ENCODE measurements around the gene ZNF600. TPM values are rescaled to one million over a fixed set of nuclear protein-coding genes. Genes with fewer than 3 reads are reported as not detected.
"Not testable (repeated sequence)": the region's sequence is repeated elsewhere in the genome, so short reads cannot be mapped to it uniquely, and the experiment has no call there.

The ZNF600 gene
- polyA plus RNA-seq, 3 donors = 1.9 to 9.2 (median 2.5) TPM

DNA sequence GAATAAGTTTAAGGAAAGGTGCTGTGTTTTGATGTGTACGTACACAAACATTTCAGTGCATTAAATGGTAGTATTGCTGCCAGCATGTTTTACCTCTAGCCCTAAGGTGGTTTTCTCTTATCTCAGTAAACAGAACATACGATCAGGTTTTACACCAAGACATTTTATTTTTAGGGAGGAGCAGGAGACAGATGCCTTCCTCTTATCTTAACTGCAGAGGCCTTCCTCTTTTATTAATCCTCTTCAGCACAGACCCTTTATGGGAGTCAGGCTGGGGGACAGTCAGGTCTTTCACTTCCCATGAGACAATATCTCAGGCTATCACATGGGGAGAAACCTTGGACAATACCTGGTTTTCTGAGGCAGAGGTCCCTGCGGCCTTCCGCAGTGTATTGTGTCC is 36.8 kb downstream of the ZNF600 start:
- peaks cover 5 to 15% of the 10 kb centered on the region in 2 donors for H3K9me3 ChIP-seq (replicated peaks in 1 of 2; ENCODE audit: control insufficient read depth in 1 of 2, insufficient read depth in 1 of 2, low read length in 2 of 2)
- TF ChIP-seq, protein P1, sequence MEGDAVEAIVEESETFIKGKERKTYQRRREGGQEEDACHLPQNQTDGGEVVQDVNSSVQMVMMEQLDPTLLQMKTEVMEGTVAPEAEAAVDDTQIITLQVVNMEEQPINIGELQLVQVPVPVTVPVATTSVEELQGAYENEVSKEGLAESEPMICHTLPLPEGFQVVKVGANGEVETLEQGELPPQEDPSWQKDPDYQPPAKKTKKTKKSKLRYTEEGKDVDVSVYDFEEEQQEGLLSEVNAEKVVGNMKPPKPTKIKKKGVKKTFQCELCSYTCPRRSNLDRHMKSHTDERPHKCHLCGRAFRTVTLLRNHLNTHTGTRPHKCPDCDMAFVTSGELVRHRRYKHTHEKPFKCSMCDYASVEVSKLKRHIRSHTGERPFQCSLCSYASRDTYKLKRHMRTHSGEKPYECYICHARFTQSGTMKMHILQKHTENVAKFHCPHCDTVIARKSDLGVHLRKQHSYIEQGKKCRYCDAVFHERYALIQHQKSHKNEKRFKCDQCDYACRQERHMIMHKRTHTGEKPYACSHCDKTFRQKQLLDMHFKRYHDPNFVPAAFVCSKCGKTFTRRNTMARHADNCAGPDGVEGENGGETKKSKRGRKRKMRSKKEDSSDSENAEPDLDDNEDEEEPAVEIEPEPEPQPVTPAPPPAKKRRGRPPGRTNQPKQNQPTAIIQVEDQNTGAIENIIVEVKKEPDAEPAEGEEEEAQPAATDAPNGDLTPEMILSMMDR (IDR thresholded peaks at IDR 0.05) = no peak
- intact Hi-C loops (cut with micrococcal nuclease) = loop anchor here in 1 of 2 donors (5.0 kb wide), 1 partner anchor 502 kb away; no protein-coding TSS in a partner anchor
- H4K20me1 ChIP-seq (ENCODE audit: insufficient read depth, low read length) = no peaks in the 10 kb centered on the region
- Mint-ChIP-seq H3K27me3 (ENCODE audit: low read depth in 3 of 3) (peaks cover 0 to 1% (median 0%) of the 10 kb centered on the region in 3 donors), H3K9me3 (peaks cover 2 to 20% (median 15%) of the 10 kb centered on the region in 7 donors), H3K4me1 (no peaks in the 10 kb centered on the region), H3K27ac (no peak overlapping the region), H3K4me3 (no peak overlapping the region), H3K36me3 (no peaks in the 10 kb centered on the region)
- H3K79me2 ChIP-seq (ENCODE audit: insufficient read depth, low read length) = no peaks in the 10 kb centered on the region
- no peaks in the 10 kb centered on the region for H3K4me1 ChIP-seq (ENCODE audit: control insufficient read depth in 1 of 2, insufficient read depth in 2 of 2, low read length in 2 of 2)
- no peak overlapping the region for H3K9ac ChIP-seq (ENCODE audit: insufficient read depth, low read length, poor library complexity, severe bottlenecking)
- no peaks in the 10 kb centered on the region for H3K36me3 ChIP-seq (replicated peaks in 1 of 2; ENCODE audit: control insufficient read depth in 1 of 2, insufficient read depth in 2 of 2, low read length in 2 of 2)
- no CpG with 5 or more reads among the region's 4 CpGs for WGBS (ENCODE audit: insufficient coverage)
- no peak for DNase-seq
- H2AFZ ChIP-seq (ENCODE audit: insufficient read depth, low read depth, low read length, poor library complexity, severe bottlenecking) = no peak overlapping the region
- H3K27me3 ChIP-seq (ENCODE audit: control insufficient read depth in 2 of 2, insufficient read depth in 2 of 2, low read length in 2 of 2) = no peaks in the 10 kb centered on the region
- no peak overlapping the region for H3K27ac ChIP-seq (ENCODE audit: low read depth in 1 of 2, low read length in 2 of 2)
- no peak overlapping the region for H3K4me3 ChIP-seq (replicated peaks in 1 of 3; ENCODE audit: low read depth in 2 of 3, low read length in 3 of 3)
- no peak overlapping the region for H3K4me2 ChIP-seq (replicated peaks; ENCODE audit: extremely low read depth, low read length, poor library complexity, severe bottlenecking)

DNA sequence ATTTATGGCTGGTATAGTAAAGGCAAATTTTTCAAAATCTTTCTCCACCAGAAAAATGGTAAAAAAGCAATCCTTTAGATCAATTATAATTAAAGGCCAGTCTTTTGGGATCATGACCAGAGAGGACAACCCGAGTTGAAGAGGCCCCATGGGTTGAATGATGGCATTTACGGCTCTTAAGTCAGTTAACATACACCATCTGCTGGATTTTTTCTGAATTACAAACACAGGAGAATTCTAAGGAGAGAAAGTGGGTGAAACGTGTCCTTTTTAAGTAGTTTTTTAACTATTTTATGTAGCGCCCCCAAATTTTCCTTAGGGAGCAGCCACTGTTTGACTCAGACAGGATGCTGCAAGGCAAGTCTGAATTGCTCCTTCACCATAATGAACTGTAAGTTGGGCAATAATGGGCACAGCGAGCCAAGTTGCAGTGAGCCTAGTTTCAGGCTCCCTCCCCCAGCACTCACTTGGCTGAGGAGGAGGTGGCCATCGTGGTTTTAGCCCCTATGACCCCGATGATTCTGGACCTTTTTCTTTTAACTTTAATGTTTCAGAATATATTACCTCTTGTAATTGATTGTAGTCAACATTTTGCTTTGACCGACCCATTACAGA is 38.1 kb downstream of the ZNF600 start:
- Histone ChIP-seq H3K27me3 (ENCODE audit: control insufficient read depth in 2 of 2, insufficient read depth in 2 of 2, low read length in 2 of 2) (no peaks in the 10 kb centered on the region), H3K4me1 (ENCODE audit: control insufficient read depth in 1 of 2, insufficient read depth in 2 of 2, low read length in 2 of 2) (no peaks in the 10 kb centered on the region), H3K4me3 (replicated peaks in 1 of 3; ENCODE audit: low read depth in 2 of 3, low read length in 3 of 3) (no peak overlapping the region), H3K9me3 (replicated peaks in 1 of 2; ENCODE audit: control insufficient read depth in 1 of 2, insufficient read depth in 1 of 2, low read length in 2 of 2) (peaks cover 3% of the 10 kb centered on the region in 2 donors), H3K4me2 (replicated peaks; ENCODE audit: extremely low read depth, low read length, poor library complexity, severe bottlenecking) (no peak overlapping the region), H2AFZ (ENCODE audit: insufficient read depth, low read depth, low read length, poor library complexity, severe bottlenecking) (peak overlapping the region; percentile 46), H4K20me1 (ENCODE audit: insufficient read depth, low read length) (no peaks in the 10 kb centered on the region), H3K27ac (ENCODE audit: low read depth in 1 of 2, low read length in 2 of 2) (no peak overlapping the region), H3K36me3 (replicated peaks in 1 of 2; ENCODE audit: control insufficient read depth in 1 of 2, insufficient read depth in 2 of 2, low read length in 2 of 2) (no peaks in the 10 kb centered on the region), H3K79me2 (ENCODE audit: insufficient read depth, low read length) (no peaks in the 10 kb centered on the region), H3K9ac (ENCODE audit: insufficient read depth, low read length, poor library complexity, severe bottlenecking) (no peak overlapping the region)
- intact Hi-C loops (cut with micrococcal nuclease) = loop anchor here in 1 of 2 donors (5.0 kb wide), 1 partner anchor 501 kb away; no protein-coding TSS in a partner anchor
- TF ChIP-seq, protein P1 (IDR thresholded peaks at IDR 0.05) = peak; percentile 60
- H3K9me3 Mint-ChIP-seq = peaks cover 0 to 18% (median 8%) of the 10 kb centered on the region in 7 donors
- no peak overlapping the region for H3K27ac Mint-ChIP-seq
- H3K4me3 Mint-ChIP-seq = no peak overlapping the region
- no peaks in the 10 kb centered on the region for H3K36me3 Mint-ChIP-seq
- peaks cover 0 to 1% (median 0%) of the 10 kb centered on the region in 3 donors for H3K27me3 Mint-ChIP-seq (ENCODE audit: low read depth in 3 of 3)
- DNase-seq = peak; percentile 21 to 32 (median 21)
- no peaks in the 10 kb centered on the region for H3K4me1 Mint-ChIP-seq
- 28% methylated on average over 2 of the region's 8 CpGs for WGBS (ENCODE audit: insufficient coverage)

DNA sequence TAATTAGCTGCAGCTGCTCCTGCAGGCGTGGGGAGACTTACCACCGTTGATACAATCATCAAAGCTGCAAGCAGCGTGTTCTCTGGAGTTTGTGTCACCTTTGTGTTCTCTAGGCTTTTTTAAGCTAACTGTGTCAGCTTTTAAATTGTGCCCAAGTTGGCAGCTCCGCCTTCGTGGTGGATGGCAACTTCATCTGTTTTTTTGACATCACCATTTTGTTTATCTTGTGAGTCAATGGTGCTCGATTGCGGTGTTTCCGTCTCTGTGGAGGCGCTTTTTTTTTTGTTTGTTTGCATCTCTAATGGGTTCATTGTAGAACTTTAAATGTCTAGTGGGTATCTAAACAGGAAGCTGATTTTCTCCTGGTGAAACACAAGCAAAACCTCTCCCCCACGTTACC is 40.7 kb downstream of the ZNF600 start:
- not testable (repeated sequence) for H3K27ac Mint-ChIP-seq

More for the DNA sequence above, 40.7 kb downstream of the ZNF600 start:
- not testable (repeated sequence) for H3K4me3 Mint-ChIP-seq; H3K27ac ChIP-seq (ENCODE audit: low read depth in 1 of 2, low read length in 2 of 2); H3K36me3 ChIP-seq (replicated peaks in 1 of 2; ENCODE audit: control insufficient read depth in 1 of 2, insufficient read depth in 2 of 2, low read length in 2 of 2); H3K79me2 ChIP-seq (ENCODE audit: insufficient read depth, low read length); H3K36me3 Mint-ChIP-seq; H3K27me3 Mint-ChIP-seq (ENCODE audit: low read depth in 3 of 3); H3K4me1 ChIP-seq (ENCODE audit: control insufficient read depth in 1 of 2, insufficient read depth in 2 of 2, low read length in 2 of 2); H3K4me3 ChIP-seq (replicated peaks in 1 of 3; ENCODE audit: low read depth in 2 of 3, low read length in 3 of 3); H3K4me1 Mint-ChIP-seq; H3K4me2 ChIP-seq (replicated peaks; ENCODE audit: extremely low read depth, low read length, poor library complexity, severe bottlenecking); H2AFZ ChIP-seq (ENCODE audit: insufficient read depth, low read depth, low read length, poor library complexity, severe bottlenecking); DNase-seq; H3K9me3 ChIP-seq (replicated peaks in 1 of 2; ENCODE audit: control insufficient read depth in 1 of 2, insufficient read depth in 1 of 2, low read length in 2 of 2); H3K27me3 ChIP-seq (ENCODE audit: control insufficient read depth in 2 of 2, insufficient read depth in 2 of 2, low read length in 2 of 2); H3K9ac ChIP-seq (ENCODE audit: insufficient read depth, low read length, poor library complexity, severe bottlenecking); H4K20me1 ChIP-seq (ENCODE audit: insufficient read depth, low read length)
- 93% methylated on average over 5 of the region's 10 CpGs for WGBS (ENCODE audit: insufficient coverage)
- H3K9me3 Mint-ChIP-seq = peaks cover 0 to 26% (median 6%) of the 10 kb centered on the region in 7 donors
- intact Hi-C loops (cut with micrococcal nuclease) = loop anchor here in 1 of 2 donors (5.0 kb wide), 1 partner anchor 499 kb away; no protein-coding TSS in a partner anchor
